ENCODE measurements around the gene NPHP4. TPM values are rescaled to one million over a fixed set of nuclear protein-coding genes. Genes with fewer than 3 reads are reported as not detected.

Gene NPHP4
- total RNA-seq, 1 experiment from 2014 or later: 20.0 TPM

DNA sequence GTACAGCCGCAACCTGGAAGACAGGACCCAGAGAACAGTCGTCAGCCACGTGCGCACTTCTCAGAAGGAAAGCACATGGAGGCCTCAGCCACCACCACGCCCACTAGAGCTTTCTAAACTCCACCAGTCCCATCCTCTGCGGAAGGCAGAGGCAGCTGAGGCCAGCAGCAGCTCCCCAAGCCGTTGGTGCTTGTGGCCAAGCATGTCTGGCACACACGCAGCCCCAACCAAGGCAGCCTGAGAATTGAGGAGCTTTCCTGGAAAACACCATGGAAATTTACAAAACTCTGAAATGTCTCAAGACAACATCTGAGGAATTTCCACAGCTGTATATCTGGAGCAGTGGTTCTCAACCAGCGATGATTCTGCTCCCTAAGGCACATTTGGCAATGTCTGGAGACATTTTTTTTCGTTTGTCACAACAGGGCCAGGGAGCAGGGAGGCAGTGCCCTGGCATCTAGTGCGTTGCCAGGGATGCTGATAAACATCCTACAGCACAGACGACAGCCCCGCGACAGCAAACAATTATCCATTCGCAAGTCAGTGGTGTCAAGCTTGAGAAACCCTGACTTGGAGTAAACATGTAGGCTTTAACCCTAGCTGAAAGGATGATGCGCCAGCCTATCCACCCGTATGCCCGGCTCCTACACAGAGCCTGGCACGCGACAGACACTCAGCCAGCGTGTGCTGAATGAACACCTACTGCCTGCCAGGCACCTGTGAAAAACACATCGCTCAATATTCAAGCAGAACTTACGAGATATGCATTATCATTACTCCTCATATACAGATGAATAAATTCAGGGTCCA is 24.7 kb downstream of the NPHP4 start (continued):
- TF ChIP-seq, protein P1, sequence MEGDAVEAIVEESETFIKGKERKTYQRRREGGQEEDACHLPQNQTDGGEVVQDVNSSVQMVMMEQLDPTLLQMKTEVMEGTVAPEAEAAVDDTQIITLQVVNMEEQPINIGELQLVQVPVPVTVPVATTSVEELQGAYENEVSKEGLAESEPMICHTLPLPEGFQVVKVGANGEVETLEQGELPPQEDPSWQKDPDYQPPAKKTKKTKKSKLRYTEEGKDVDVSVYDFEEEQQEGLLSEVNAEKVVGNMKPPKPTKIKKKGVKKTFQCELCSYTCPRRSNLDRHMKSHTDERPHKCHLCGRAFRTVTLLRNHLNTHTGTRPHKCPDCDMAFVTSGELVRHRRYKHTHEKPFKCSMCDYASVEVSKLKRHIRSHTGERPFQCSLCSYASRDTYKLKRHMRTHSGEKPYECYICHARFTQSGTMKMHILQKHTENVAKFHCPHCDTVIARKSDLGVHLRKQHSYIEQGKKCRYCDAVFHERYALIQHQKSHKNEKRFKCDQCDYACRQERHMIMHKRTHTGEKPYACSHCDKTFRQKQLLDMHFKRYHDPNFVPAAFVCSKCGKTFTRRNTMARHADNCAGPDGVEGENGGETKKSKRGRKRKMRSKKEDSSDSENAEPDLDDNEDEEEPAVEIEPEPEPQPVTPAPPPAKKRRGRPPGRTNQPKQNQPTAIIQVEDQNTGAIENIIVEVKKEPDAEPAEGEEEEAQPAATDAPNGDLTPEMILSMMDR (IDR thresholded peaks at IDR 0.05 in 2 of 3, conservative IDR thresholded peaks at IDR 0.05 in 1 of 3; ENCODE audit: borderline replicate concordance in 1 of 3, insufficient read depth in 1 of 3, low read depth in 2 of 3, low read length in 2 of 3): no peak

GRCh38 chr1:5966543-5967205 is 25.6 kb downstream of the NPHP4 start:
- no TSS peak for BruUV-seq (replicated peaks)
- DNase-seq (ENCODE audit: low read depth, low spot score) (no peak), ATAC-seq (no peak)
- no peaks in the 10 kb centered on the region for H3K27me3 ChIP-seq (ENCODE audit: insufficient read depth, low read length)
- ChIA-PET POLR2A (no interaction called here), CTCF (no interaction called here), RAD21 (ENCODE audit: low non-redundant PET in 1 of 2, low total read pairs in 2 of 2, uncharacterized antibody in 2 of 2, unreplicated experiment in 2 of 2) (no interaction called here)
- no peaks in the 10 kb centered on the region for H4K20me1 ChIP-seq (ENCODE audit: insufficient read depth)
- no peak overlapping the region for H3K4me2 ChIP-seq (ENCODE audit: low read length)
- H3K9ac ChIP-seq (ENCODE audit: low read length): no peak overlapping the region
- peaks cover 0 to 13% of the 10 kb centered on the region in 2 experiments; a peak in 2 of 4 replicates for H3K36me3 ChIP-seq (ENCODE audit: control insufficient read depth in 1 of 2, insufficient read depth in 2 of 2, low read length in 2 of 2)
- intact Hi-C loops (cut with micrococcal nuclease): no loop called here
- no peak overlapping the region for H3K27ac ChIP-seq (ENCODE audit: low read depth, low read length)
- no peaks in the 10 kb centered on the region for H3K79me2 ChIP-seq (ENCODE audit: insufficient read depth, low read length)
- H3K4me3 ChIP-seq (replicated peaks in 1 of 2; ENCODE audit: low read depth in 1 of 2, low read length in 2 of 2): no peak overlapping the region
- H3K9me3 ChIP-seq (ENCODE audit: control insufficient read depth in 1 of 2, insufficient read depth in 1 of 2, low read depth in 1 of 2, low read length in 2 of 2): no peaks in the 10 kb centered on the region
- no peaks in the 10 kb centered on the region for H3K4me1 ChIP-seq (ENCODE audit: control insufficient read depth in 1 of 2, insufficient read depth in 2 of 2, low read length in 2 of 2)
- no peak overlapping the region for H2AFZ ChIP-seq (ENCODE audit: low read depth, low read length, poor library complexity, severe bottlenecking)
- TF ChIP-seq CBX3 (IDR thresholded peaks at IDR 0.05; ENCODE audit: low read depth): no peak
- TF ChIP-seq ATF3 (IDR thresholded peaks at IDR 0.05): no peak
- TF ChIP-seq, protein P2, sequence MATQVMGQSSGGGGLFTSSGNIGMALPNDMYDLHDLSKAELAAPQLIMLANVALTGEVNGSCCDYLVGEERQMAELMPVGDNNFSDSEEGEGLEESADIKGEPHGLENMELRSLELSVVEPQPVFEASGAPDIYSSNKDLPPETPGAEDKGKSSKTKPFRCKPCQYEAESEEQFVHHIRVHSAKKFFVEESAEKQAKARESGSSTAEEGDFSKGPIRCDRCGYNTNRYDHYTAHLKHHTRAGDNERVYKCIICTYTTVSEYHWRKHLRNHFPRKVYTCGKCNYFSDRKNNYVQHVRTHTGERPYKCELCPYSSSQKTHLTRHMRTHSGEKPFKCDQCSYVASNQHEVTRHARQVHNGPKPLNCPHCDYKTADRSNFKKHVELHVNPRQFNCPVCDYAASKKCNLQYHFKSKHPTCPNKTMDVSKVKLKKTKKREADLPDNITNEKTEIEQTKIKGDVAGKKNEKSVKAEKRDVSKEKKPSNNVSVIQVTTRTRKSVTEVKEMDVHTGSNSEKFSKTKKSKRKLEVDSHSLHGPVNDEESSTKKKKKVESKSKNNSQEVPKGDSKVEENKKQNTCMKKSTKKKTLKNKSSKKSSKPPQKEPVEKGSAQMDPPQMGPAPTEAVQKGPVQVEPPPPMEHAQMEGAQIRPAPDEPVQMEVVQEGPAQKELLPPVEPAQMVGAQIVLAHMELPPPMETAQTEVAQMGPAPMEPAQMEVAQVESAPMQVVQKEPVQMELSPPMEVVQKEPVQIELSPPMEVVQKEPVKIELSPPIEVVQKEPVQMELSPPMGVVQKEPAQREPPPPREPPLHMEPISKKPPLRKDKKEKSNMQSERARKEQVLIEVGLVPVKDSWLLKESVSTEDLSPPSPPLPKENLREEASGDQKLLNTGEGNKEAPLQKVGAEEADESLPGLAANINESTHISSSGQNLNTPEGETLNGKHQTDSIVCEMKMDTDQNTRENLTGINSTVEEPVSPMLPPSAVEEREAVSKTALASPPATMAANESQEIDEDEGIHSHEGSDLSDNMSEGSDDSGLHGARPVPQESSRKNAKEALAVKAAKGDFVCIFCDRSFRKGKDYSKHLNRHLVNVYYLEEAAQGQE (IDR thresholded peaks at IDR 0.05; ENCODE audit: low read depth): no peak
- TF ChIP-seq CEBPB (IDR thresholded peaks at IDR 0.05; ENCODE audit: low read depth): no peak
- TF ChIP-seq EZH2 (IDR thresholded peaks at IDR 0.05): no peak
- no peak for TF ChIP-seq POLR2A (IDR thresholded peaks at IDR 0.05; ENCODE audit: borderline replicate concordance, extremely low read depth, insufficient read depth, insufficient read length)
- TF ChIP-seq ZBTB33 (IDR thresholded peaks at IDR 0.05; ENCODE audit: extremely low read depth, insufficient replicate concordance, low read length): no peak
- TF ChIP-seq, protein P3, sequence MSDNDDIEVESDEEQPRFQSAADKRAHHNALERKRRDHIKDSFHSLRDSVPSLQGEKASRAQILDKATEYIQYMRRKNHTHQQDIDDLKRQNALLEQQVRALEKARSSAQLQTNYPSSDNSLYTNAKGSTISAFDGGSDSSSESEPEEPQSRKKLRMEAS (IDR thresholded peaks at IDR 0.05): no peak
- no peaks in the 10 kb centered on the region for H3K9me2 ChIP-seq (ENCODE audit: insufficient read depth)
